ENCODE results near the gene OST4. TPM values are rescaled to one million over a fixed set of nuclear protein-coding genes. Genes with fewer than 3 reads are reported as not detected.

The OST4 gene
- total RNA-seq, 1 donor from 2014 or later: 243 TPM

GRCh38 chr2:27095427-27095744, 23.9 kb upstream of the OST4 start:
- Mint-ChIP-seq H3K4me3 (no peak overlapping the region), H3K27me3 (no peaks in the 10 kb centered on the region), H3K9me3 (no peaks in the 10 kb centered on the region), H3K36me3 (ENCODE audit: low read depth) (no peaks in the 10 kb centered on the region), H3K27ac (no peak overlapping the region), H3K4me1 (peaks cover 11% of the 10 kb centered on the region)
- ChIA-PET POLR2A (interaction anchor here (0.9 to 2.1 kb wide), 3 partner anchors 8 to 116 kb away, joined by 3 to 7 read pairs (median 4); partner anchors contain the start of genes ATRAID, OST4 and SLC5A6), CTCF (interaction anchor here (0.6 kb wide), 1 partner anchor 184 kb away, joined by 3 read pairs; no protein-coding TSS in a partner anchor)
- intact Hi-C loops (cut with micrococcal nuclease): no loop called here
- no peak for TF ChIP-seq CTCF (IDR thresholded peaks at IDR 0.05)
- ATAC-seq (ENCODE audit: low read depth) (no peak), DNase-seq (no peak)

- ChIA-PET CTCF (no interaction called here), POLR2A (interaction anchor here (0.6 kb wide), 1 partner anchor 345 kb away, joined by 8 read pairs; no protein-coding TSS in a partner anchor)
- intact Hi-C loops (cut with micrococcal nuclease): no loop called here
- Mint-ChIP-seq H3K27ac (no peak overlapping the region), H3K4me1 (peaks cover 11% of the 10 kb centered on the region), H3K4me3 (no peak overlapping the region), H3K9me3 (no peaks in the 10 kb centered on the region), H3K36me3 (ENCODE audit: low read depth) (no peaks in the 10 kb centered on the region), H3K27me3 (no peaks in the 10 kb centered on the region)
- no peak for TF ChIP-seq CTCF (IDR thresholded peaks at IDR 0.05)
- DNase-seq: no peak
- ATAC-seq (ENCODE audit: low read depth): no peak
These were observed 23.0 kb upstream of the OST4 start for GRCh38 chr2:27094353-27094984.

- ChIA-PET CTCF (no interaction called here), POLR2A (interaction anchor here (0.6 kb wide), 1 partner anchor 344 kb away, joined by 8 read pairs; no protein-coding TSS in a partner anchor)
- ATAC-seq (ENCODE audit: low read depth) (no peak), DNase-seq (no peak)
- no peaks in the 10 kb centered on the region for H3K36me3 Mint-ChIP-seq (ENCODE audit: low read depth)
- H3K27ac Mint-ChIP-seq: no peak overlapping the region
- H3K4me1 Mint-ChIP-seq: peaks cover 11% of the 10 kb centered on the region
- no peak for TF ChIP-seq CTCF (IDR thresholded peaks at IDR 0.05)
- no peaks in the 10 kb centered on the region for H3K27me3 Mint-ChIP-seq
- H3K4me3 Mint-ChIP-seq: no peak overlapping the region
- H3K9me3 Mint-ChIP-seq: no peaks in the 10 kb centered on the region
- intact Hi-C loops (cut with micrococcal nuclease): no loop called here
These were observed 22.2 kb upstream of the OST4 start for GRCh38 chr2:27093430-27094352.

- DNase-seq (no peak), ATAC-seq (ENCODE audit: low read depth) (no peak)
- CTCF ChIA-PET: no interaction called here
- Mint-ChIP-seq H3K27me3 (no peaks in the 10 kb centered on the region), H3K36me3 (ENCODE audit: low read depth) (no peaks in the 10 kb centered on the region), H3K27ac (no peak overlapping the region), H3K9me3 (no peaks in the 10 kb centered on the region), H3K4me3 (no peak overlapping the region), H3K4me1 (peaks cover 11% of the 10 kb centered on the region)
- TF ChIP-seq CTCF (IDR thresholded peaks at IDR 0.05): no peak
- intact Hi-C loops (cut with micrococcal nuclease): no loop called here
- POLR2A ChIA-PET: no interaction called here
These were observed 21.4 kb upstream of the OST4 start for GRCh38 chr2:27092696-27093429.
